HS-5 (cell line): Measurements from ENCODE around the gene NCSTN.
"Not testable (repeated sequence)": the region's sequence is repeated elsewhere in the genome, so short reads cannot be mapped to it uniquely, and the experiment has no call there.

ENCODE experiments used
- DNase-seq: peaks from one replicate; pipeline ENCODE4 v3.0.0-alpha.2; 2012; ENCODE audit warnings: low read depth

NCSTN gene

GRCh38 chr1:160371756-160372155 lies 28.6 kb downstream of the NCSTN start:
- DNase-seq = no peak

GRCh38 chr1:160373696-160374095 lies 30.5 kb downstream of the NCSTN start:
- no peak for DNase-seq

- DNase-seq = no peak
Observed at GRCh38 chr1:160374306-160375110, 31.3 kb downstream of the NCSTN start.

GRCh38 chr1:160375788-160376524 lies 32.8 kb downstream of the NCSTN start:
- DNase-seq = no peak

- no peak for DNase-seq
Observed at GRCh38 chr1:160376525-160377131, 33.4 kb downstream of the NCSTN start.

- DNase-seq = no peak
Observed at GRCh38 chr1:160377585-160378206, 34.5 kb downstream of the NCSTN start.

- DNase-seq = not testable (repeated sequence)
Observed at GRCh38 chr1:160384812-160385211, 41.6 kb downstream of the NCSTN start.

- not testable (repeated sequence) for DNase-seq
Observed at GRCh38 chr1:160388406-160388805, 45.2 kb downstream of the NCSTN start.

GRCh38 chr1:160394673-160395072 lies 51.5 kb downstream of the NCSTN start:
- DNase-seq = no peak

- DNase-seq = no peak
Observed at GRCh38 chr1:160397651-160398050, 54.5 kb downstream of the NCSTN start.

GRCh38 chr1:160398823-160399222 lies 55.6 kb downstream of the NCSTN start:
- DNase-seq = no peak

- no peak for DNase-seq
Observed at GRCh38 chr1:160399544-160400222, 56.5 kb downstream of the NCSTN start.

GRCh38 chr1:160400223-160400645 lies 57.1 kb downstream of the NCSTN start, which contains the start of gene VANGL2:
Gene VANGL2 (plus strand): TSS chr1:160400564. CDS start chr1:160415838, 15,274 bp downstream.
- DNase-seq = no peak

- DNase-seq = no peak
Observed at GRCh38 chr1:160400646-160401486, 57.7 kb downstream of the NCSTN start.

GRCh38 chr1:160401487-160401805 lies 58.3 kb downstream of the NCSTN start:
- DNase-seq = no peak

GRCh38 chr1:160402001-160402795 lies 59.0 kb downstream of the NCSTN start:
- DNase-seq = no peak

- DNase-seq = no peak
Observed at GRCh38 chr1:160403244-160403643, 60.1 kb downstream of the NCSTN start.

GRCh38 chr1:160404094-160404493 lies 60.9 kb downstream of the NCSTN start:
- no peak for DNase-seq

- DNase-seq = no peak
Observed at GRCh38 chr1:160405331-160405877, 62.2 kb downstream of the NCSTN start.
